Measurements from ENCODE around the gene SSH2.
"Not testable (repeated sequence)": the region's sequence is repeated elsewhere in the genome, so short reads cannot be mapped to it uniquely, and the experiment has no call there.

The SSH2 gene

GRCh38 chr17:29874931-29875596, 55.0 kb downstream of the SSH2 start:
- no peaks in the 10 kb centered on the region for H3K4me1 ChIP-seq (ENCODE audit: low read depth, poor library complexity, severe bottlenecking)
- H3K4me2 ChIP-seq, result no peak overlapping the region
- no peaks in the 10 kb centered on the region; the same call in 1 of the 2 replicates for H4K20me1 ChIP-seq (ENCODE audit: insufficient read depth)
- no peak overlapping the region for H2AFZ ChIP-seq (ENCODE audit: low read depth)
- H3K27ac ChIP-seq, result no peak overlapping the region
- no peak overlapping the region for H3K9ac ChIP-seq
- no peaks in the 10 kb centered on the region for H3K36me3 ChIP-seq (ENCODE audit: insufficient read depth)
- H3K4me3 ChIP-seq (IDR thresholded peaks at IDR 0.05; ENCODE audit: insufficient read depth, low read depth, low read length), result no peak overlapping the region
- TF ChIP-seq, protein P1, sequence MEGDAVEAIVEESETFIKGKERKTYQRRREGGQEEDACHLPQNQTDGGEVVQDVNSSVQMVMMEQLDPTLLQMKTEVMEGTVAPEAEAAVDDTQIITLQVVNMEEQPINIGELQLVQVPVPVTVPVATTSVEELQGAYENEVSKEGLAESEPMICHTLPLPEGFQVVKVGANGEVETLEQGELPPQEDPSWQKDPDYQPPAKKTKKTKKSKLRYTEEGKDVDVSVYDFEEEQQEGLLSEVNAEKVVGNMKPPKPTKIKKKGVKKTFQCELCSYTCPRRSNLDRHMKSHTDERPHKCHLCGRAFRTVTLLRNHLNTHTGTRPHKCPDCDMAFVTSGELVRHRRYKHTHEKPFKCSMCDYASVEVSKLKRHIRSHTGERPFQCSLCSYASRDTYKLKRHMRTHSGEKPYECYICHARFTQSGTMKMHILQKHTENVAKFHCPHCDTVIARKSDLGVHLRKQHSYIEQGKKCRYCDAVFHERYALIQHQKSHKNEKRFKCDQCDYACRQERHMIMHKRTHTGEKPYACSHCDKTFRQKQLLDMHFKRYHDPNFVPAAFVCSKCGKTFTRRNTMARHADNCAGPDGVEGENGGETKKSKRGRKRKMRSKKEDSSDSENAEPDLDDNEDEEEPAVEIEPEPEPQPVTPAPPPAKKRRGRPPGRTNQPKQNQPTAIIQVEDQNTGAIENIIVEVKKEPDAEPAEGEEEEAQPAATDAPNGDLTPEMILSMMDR (conservative IDR thresholded peaks at IDR 0.05; ENCODE audit: low read depth, low read length), result no peak
- 0 out of 2 replicates have a peak, but pooled peaks cover 23% of the 10 kb centered on the region for H3K79me2 ChIP-seq (ENCODE audit: insufficient read depth, low read depth)
- H3K27me3 ChIP-seq (ENCODE audit: insufficient read depth, low read depth), result no peaks in the 10 kb centered on the region

DNA sequence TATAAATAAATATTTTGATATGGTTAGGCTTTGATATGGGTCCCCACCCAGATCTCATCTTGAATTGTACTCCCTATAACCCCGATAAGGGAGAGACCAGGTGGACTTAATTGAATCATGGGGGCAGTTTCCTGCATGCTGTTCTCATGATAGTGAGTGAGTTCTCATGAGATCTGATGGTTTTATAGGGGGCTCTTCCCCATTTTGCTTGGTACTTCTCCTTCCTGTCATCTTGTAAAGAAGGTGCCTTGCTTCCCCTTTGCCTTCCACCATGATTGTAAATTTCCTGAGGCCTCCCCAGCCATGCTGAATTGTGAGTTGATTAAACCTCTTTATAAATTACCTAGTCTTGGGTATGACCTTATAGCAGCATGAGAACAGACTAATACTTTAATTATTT, 55.7 kb downstream of the SSH2 start:
- H3K79me2 ChIP-seq (ENCODE audit: insufficient read depth, low read depth), result 0 out of 2 replicates have a peak, but pooled peaks cover 23% of the 10 kb centered on the region
- not testable (repeated sequence) for H3K4me3 ChIP-seq (IDR thresholded peaks at IDR 0.05; ENCODE audit: insufficient read depth, low read depth, low read length); H2AFZ ChIP-seq (ENCODE audit: low read depth); H3K9ac ChIP-seq; H3K36me3 ChIP-seq (ENCODE audit: insufficient read depth); H3K27me3 ChIP-seq (ENCODE audit: insufficient read depth, low read depth); H3K27ac ChIP-seq; H3K4me1 ChIP-seq (ENCODE audit: low read depth, poor library complexity, severe bottlenecking); H3K4me2 ChIP-seq; H4K20me1 ChIP-seq (ENCODE audit: insufficient read depth)

DNA sequence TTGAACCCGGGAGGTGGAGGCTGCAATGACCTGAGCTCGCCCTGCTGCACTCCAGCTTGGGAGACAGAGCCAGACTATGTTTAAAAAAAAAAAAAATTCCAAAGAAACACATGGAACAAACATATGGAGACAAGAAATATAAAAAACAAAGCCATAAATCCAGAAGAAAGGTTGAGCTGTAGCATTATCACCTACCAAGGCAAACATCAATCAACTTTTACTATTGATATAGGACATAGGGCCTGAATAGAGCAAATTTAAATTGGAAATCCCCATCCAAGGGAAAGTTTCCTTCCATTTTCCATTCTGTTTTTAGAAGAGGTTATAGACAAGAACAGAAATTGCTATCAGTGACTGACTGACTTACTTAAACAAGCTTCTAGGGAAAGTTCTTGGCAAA, 56.6 kb downstream of the SSH2 start:
- Histone ChIP-seq H3K27me3 (ENCODE audit: insufficient read depth, low read depth) (no peaks in the 10 kb centered on the region), H2AFZ (ENCODE audit: low read depth) (no peak overlapping the region), H3K27ac (no peak overlapping the region), H3K9ac (no peak overlapping the region), H3K36me3 (ENCODE audit: insufficient read depth) (no peaks in the 10 kb centered on the region), H3K4me1 (ENCODE audit: low read depth, poor library complexity, severe bottlenecking) (no peaks in the 10 kb centered on the region), H3K4me2 (no peak overlapping the region), H3K79me2 (ENCODE audit: insufficient read depth, low read depth) (0 out of 2 replicates have a peak, but pooled peaks cover 23% of the 10 kb centered on the region), H4K20me1 (ENCODE audit: insufficient read depth) (no peaks in the 10 kb centered on the region; the same call in 1 of the 2 replicates), H3K4me3 (IDR thresholded peaks at IDR 0.05; ENCODE audit: insufficient read depth, low read depth, low read length) (no peak overlapping the region)
- TF ChIP-seq, protein P1 (conservative IDR thresholded peaks at IDR 0.05; ENCODE audit: low read depth, low read length), result no peak

- Histone ChIP-seq H3K9ac (no peak overlapping the region), H3K36me3 (ENCODE audit: insufficient read depth) (no peaks in the 10 kb centered on the region), H2AFZ (ENCODE audit: low read depth) (no peak overlapping the region), H3K4me3 (IDR thresholded peaks at IDR 0.05; ENCODE audit: insufficient read depth, low read depth, low read length) (no peak overlapping the region), H4K20me1 (ENCODE audit: insufficient read depth) (no peaks in the 10 kb centered on the region), H3K79me2 (ENCODE audit: insufficient read depth, low read depth) (0 out of 2 replicates have a peak, but pooled peaks cover 10% of the 10 kb centered on the region), H3K4me1 (ENCODE audit: low read depth, poor library complexity, severe bottlenecking) (no peaks in the 10 kb centered on the region), H3K27ac (no peak overlapping the region), H3K4me2 (no peak overlapping the region), H3K27me3 (ENCODE audit: insufficient read depth, low read depth) (no peaks in the 10 kb centered on the region)
- TF ChIP-seq, protein P1 (conservative IDR thresholded peaks at IDR 0.05; ENCODE audit: low read depth, low read length), result no peak
Observed at GRCh38 chr17:29870836-29871465, 59.1 kb downstream of the SSH2 start.

Data from KMS-11 (cell line).